ENCODE measurements around the gene FBXO22. TPM values are rescaled to one million over a fixed set of nuclear protein-coding genes. Genes with fewer than 3 reads are reported as not detected.

The FBXO22 gene
- total and polyA plus RNA-seq, 2 of the 8 experiments (the other 6 are each of a cell fraction or from before 2014, with no cell fraction given): 33.2 to 67.3 TPM

DNA sequence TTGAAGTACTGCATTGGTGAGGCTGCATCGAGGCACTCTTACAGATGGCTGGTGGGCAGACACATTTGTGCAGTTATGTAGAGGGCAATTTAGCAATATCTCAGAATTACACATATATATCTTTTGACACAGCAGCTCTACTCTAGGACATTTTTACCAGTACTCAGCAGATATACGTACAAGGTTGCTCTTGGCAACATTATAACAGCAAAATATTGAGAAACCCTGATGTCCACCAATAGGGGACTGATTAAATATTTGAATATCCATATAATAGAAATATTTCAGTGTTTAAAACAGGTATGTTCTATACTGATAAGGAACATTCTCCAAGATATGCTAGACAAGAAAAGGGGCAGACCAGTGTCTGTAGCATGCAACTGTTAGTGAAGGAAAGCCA, 7.9 kb upstream of the FBXO22 start (continued):
- no peak for TF ChIP-seq NRF1 (IDR thresholded peaks at IDR 0.05; ENCODE audit: low read depth, low read length)
- TF ChIP-seq CTBP2 (IDR thresholded peaks at IDR 0.05; ENCODE audit: borderline replicate concordance, insufficient read depth, insufficient read length, low read length): no peak
